Upper lobe of left lung (tissue), 4 donors: ENCODE results near the gene OGFRL1.

Experiments
- POLR2A ChIP-seq, 4 donors: fragments of 450-650 bp; IDR thresholded peaks; one replicate each; pipeline ENCODE4 v1.5.1; 2016 to 2017; ENCODE audit warnings: antibody characterized with exemption in 4 of 4, mild to moderate bottlenecking in 2 of 4
- TF ChIP-seq, protein P1 (sequence below), 6 experiments: fragments of 450-650 bp in 4 of 6; fragments of 200-600 bp in 2 of 6; sonication (generic) in 2 of 6; IDR thresholded peaks; one replicate each; pipeline ENCODE4 v1.5.1; 2016 to 2019; ENCODE audit warnings: antibody characterized with exemption in 6 of 6

GRCh38 chr6:71309656-71310055, 21.0 kb downstream of the OGFRL1 start:
- TF ChIP-seq, protein P1, sequence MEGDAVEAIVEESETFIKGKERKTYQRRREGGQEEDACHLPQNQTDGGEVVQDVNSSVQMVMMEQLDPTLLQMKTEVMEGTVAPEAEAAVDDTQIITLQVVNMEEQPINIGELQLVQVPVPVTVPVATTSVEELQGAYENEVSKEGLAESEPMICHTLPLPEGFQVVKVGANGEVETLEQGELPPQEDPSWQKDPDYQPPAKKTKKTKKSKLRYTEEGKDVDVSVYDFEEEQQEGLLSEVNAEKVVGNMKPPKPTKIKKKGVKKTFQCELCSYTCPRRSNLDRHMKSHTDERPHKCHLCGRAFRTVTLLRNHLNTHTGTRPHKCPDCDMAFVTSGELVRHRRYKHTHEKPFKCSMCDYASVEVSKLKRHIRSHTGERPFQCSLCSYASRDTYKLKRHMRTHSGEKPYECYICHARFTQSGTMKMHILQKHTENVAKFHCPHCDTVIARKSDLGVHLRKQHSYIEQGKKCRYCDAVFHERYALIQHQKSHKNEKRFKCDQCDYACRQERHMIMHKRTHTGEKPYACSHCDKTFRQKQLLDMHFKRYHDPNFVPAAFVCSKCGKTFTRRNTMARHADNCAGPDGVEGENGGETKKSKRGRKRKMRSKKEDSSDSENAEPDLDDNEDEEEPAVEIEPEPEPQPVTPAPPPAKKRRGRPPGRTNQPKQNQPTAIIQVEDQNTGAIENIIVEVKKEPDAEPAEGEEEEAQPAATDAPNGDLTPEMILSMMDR (IDR thresholded peaks at IDR 0.05) = no peak
- no peak for TF ChIP-seq POLR2A (IDR thresholded peaks at IDR 0.05)
